ENCODE data around the gene HES3.
A peak's percentile ranks its signal among the peaks of the same experiment; 100 is the strongest.

The HES3 gene

GRCh38 chr1:6239950-6240768, 3.8 kb upstream of the HES3 start:
- no peak overlapping the region for H3K4me3 ChIP-seq (replicated peaks; ENCODE audit: insufficient read depth, low read length)
- H3K27me3 ChIP-seq (ENCODE audit: insufficient read depth, poor library complexity, severe bottlenecking): peaks cover 47% of the 10 kb centered on the region
- TF ChIP-seq POLR2AphosphoS5 (IDR thresholded peaks at IDR 0.05; ENCODE audit: low read depth) (no peak), REST (IDR thresholded peaks at IDR 0.05; ENCODE audit: insufficient replicate concordance, low read depth) (no peak), SPI1 (IDR thresholded peaks at IDR 0.05; ENCODE audit: borderline replicate concordance, low read depth) (no peak), GABPA (IDR thresholded peaks at IDR 0.05; ENCODE audit: low read depth) (no peak), CTCF (IDR thresholded peaks at IDR 0.05; ENCODE audit: insufficient read depth, low read length) (no peak)
- no peak overlapping the region for H3K27ac ChIP-seq (replicated peaks)
- DNase-seq (ENCODE audit: low read depth in 1 of 2, low spot score in 1 of 2): peak in 1 of 2 experiments; percentile 21

GRCh38 chr1:6241107-6241886, 2.7 kb upstream of the HES3 start:
- Histone ChIP-seq H3K4me3 (replicated peaks; ENCODE audit: insufficient read depth, low read length) (no peak overlapping the region), H3K27ac (replicated peaks) (no peak overlapping the region), H3K27me3 (ENCODE audit: insufficient read depth, poor library complexity, severe bottlenecking) (peaks cover 47% of the 10 kb centered on the region)
- TF ChIP-seq SPI1 (IDR thresholded peaks at IDR 0.05; ENCODE audit: borderline replicate concordance, low read depth): no peak
- TF ChIP-seq REST (IDR thresholded peaks at IDR 0.05; ENCODE audit: insufficient replicate concordance, low read depth): no peak
- no peak for TF ChIP-seq GABPA (IDR thresholded peaks at IDR 0.05; ENCODE audit: low read depth)
- TF ChIP-seq CTCF (IDR thresholded peaks at IDR 0.05; ENCODE audit: insufficient read depth, low read length): no peak
- no peak for TF ChIP-seq POLR2AphosphoS5 (IDR thresholded peaks at IDR 0.05; ENCODE audit: low read depth)
- DNase-seq (ENCODE audit: low read depth in 1 of 2, low spot score in 1 of 2): no peak

- Histone ChIP-seq H3K27ac (replicated peaks) (no peak overlapping the region), H3K27me3 (ENCODE audit: insufficient read depth, poor library complexity, severe bottlenecking) (peaks cover 47% of the 10 kb centered on the region), H3K4me3 (replicated peaks; ENCODE audit: insufficient read depth, low read length) (no peak overlapping the region)
- DNase-seq (ENCODE audit: low read depth in 1 of 2, low spot score in 1 of 2): no peak
- TF ChIP-seq CTCF (IDR thresholded peaks at IDR 0.05; ENCODE audit: insufficient read depth, low read length) (no peak), POLR2AphosphoS5 (IDR thresholded peaks at IDR 0.05; ENCODE audit: low read depth) (no peak), REST (IDR thresholded peaks at IDR 0.05; ENCODE audit: insufficient replicate concordance, low read depth) (no peak), SPI1 (IDR thresholded peaks at IDR 0.05; ENCODE audit: borderline replicate concordance, low read depth) (no peak), GABPA (IDR thresholded peaks at IDR 0.05; ENCODE audit: low read depth) (no peak)
Observed at GRCh38 chr1:6241887-6242740, 1.9 kb upstream of the HES3 start.
